DOHH2 (cell line): ENCODE data around the gene DENND1A.

Experiments
- H3F3A ChIP-seq: fragments of 200-600 bp; sonication (generic), shearing (Covaris generic); 2 replicates; pipeline ENCODE4 v1.6.0; 2016; ENCODE audit warnings: antibody characterized with exemption, mild to moderate bottlenecking; ENCODE audit not compliant: control insufficient read depth, insufficient read depth
- H3K27ac ChIP-seq: fragments of 200-600 bp; sonication (generic); 2 replicates; pipeline ENCODE4 v1.5.1; 2014; ENCODE audit warnings: low read depth, mild to moderate bottlenecking, low read length, moderate library complexity
- H3K27me3 ChIP-seq: fragments of 200-600 bp; sonication (generic); 2 replicates; pipeline ENCODE4 v1.6.1; 2014; ENCODE audit warnings: mild to moderate bottlenecking, low read length, mixed read lengths; ENCODE audit not compliant: control insufficient read depth
- H3K36me3 ChIP-seq: fragments of 200-600 bp; sonication (generic); 2 replicates; pipeline ENCODE4 v1.6.1; 2014; ENCODE audit warnings: mild to moderate bottlenecking, low read length, moderate library complexity, mixed read lengths; ENCODE audit not compliant: control insufficient read depth
- H3K4me1 ChIP-seq: fragments of 200-600 bp; sonication (generic); 2 replicates; pipeline ENCODE4 v1.6.1; 2014; ENCODE audit warnings: mild to moderate bottlenecking, low read length, mixed read lengths; ENCODE audit not compliant: control insufficient read depth
- H3K4me2 ChIP-seq: fragments of 200-600 bp; sonication (generic); 2 replicates; pipeline ENCODE4 v1.6.0; 2014; ENCODE audit warnings: mild to moderate bottlenecking, low read length, moderate library complexity
- H3K4me3 ChIP-seq: fragments of 200-600 bp; sonication (generic); 2 replicates; pipeline ENCODE4 v1.5.1; 2014; ENCODE audit warnings: mild to moderate bottlenecking, low read length, mixed read lengths
- H3K79me2 ChIP-seq: fragments of 200-600 bp; sonication (generic); 2 replicates; pipeline ENCODE4 v1.6.1; 2014; ENCODE audit warnings: mild to moderate bottlenecking, low read length, mixed read lengths; ENCODE audit not compliant: control insufficient read depth
- H3K9me2 ChIP-seq: fragments of 200-600 bp; sonication (generic); replicated peaks from 2 replicates; pipeline ENCODE4 v1.6.1; 2014; ENCODE audit warnings: mild to moderate bottlenecking, low read length, mixed read lengths; ENCODE audit not compliant: control insufficient read depth
- H3K9me3 ChIP-seq: fragments of 200-600 bp; sonication (generic); 2 replicates; pipeline ENCODE4 v1.6.1; 2014; ENCODE audit warnings: antibody characterized with exemption, low read length, mixed read lengths; ENCODE audit not compliant: control insufficient read depth, insufficient read depth
- H4K20me1 ChIP-seq: fragments of 200-600 bp; sonication (generic); 2 replicates; pipeline ENCODE4 v1.6.0; 2014; ENCODE audit warnings: low read depth, mild to moderate bottlenecking, antibody characterized with exemption, low read length, moderate library complexity; ENCODE audit not compliant: control insufficient read depth, insufficient read depth
- CTCF ChIP-seq: fragments of 200-600 bp; sonication (generic); IDR thresholded peaks from one replicate; pipeline ENCODE4 v1.5.1; 2014; ENCODE audit warnings: antibody characterized with exemption, mild to moderate bottlenecking, low read depth, low read length; ENCODE audit not compliant: poor library complexity, severe bottlenecking
- EZH2phosphoT487 ChIP-seq: fragments of 200-600 bp; sonication (generic); IDR thresholded peaks from 2 replicates; pipeline ENCODE4 v1.6.1; 2017; ENCODE audit warnings: borderline replicate concordance, mild to moderate bottlenecking, antibody characterized with exemption, low read length, moderate library complexity, mixed read lengths

DENND1A gene

GRCh38 chr9:123555646-123556045 lies 374.3 kb downstream of the DENND1A start:
- no peaks in the 10 kb centered on the region for H4K20me1 ChIP-seq
- H3K36me3 ChIP-seq = no peaks in the 10 kb centered on the region
- no peaks in the 10 kb centered on the region for H3K4me1 ChIP-seq
- H3F3A ChIP-seq = no peaks in the 10 kb centered on the region
- H3K9me3 ChIP-seq = no peaks in the 10 kb centered on the region
- no peak overlapping the region for H3K27ac ChIP-seq
- H3K9me2 ChIP-seq = no peaks in the 10 kb centered on the region
- no peaks in the 10 kb centered on the region for H3K27me3 ChIP-seq
- TF ChIP-seq CTCF (no peak), EZH2phosphoT487 (no peak)
- H3K79me2 ChIP-seq = no peaks in the 10 kb centered on the region
- H3K4me3 ChIP-seq = no peak overlapping the region
- no peak overlapping the region for H3K4me2 ChIP-seq

- no peaks in the 10 kb centered on the region for H3F3A ChIP-seq
- H3K79me2 ChIP-seq = no peaks in the 10 kb centered on the region
- H3K4me1 ChIP-seq = peaks cover 4% of the 10 kb centered on the region; the same call in 1 of the 2 replicates
- no peak overlapping the region for H3K4me3 ChIP-seq
- no peak overlapping the region for H3K4me2 ChIP-seq
- no peaks in the 10 kb centered on the region for H3K27me3 ChIP-seq
- H3K36me3 ChIP-seq = no peaks in the 10 kb centered on the region
- no peaks in the 10 kb centered on the region for H4K20me1 ChIP-seq
- H3K9me3 ChIP-seq = no peaks in the 10 kb centered on the region
- H3K9me2 ChIP-seq = no peaks in the 10 kb centered on the region
- H3K27ac ChIP-seq = no peak overlapping the region
- no peak for TF ChIP-seq CTCF
- no peak for TF ChIP-seq EZH2phosphoT487
Measured at GRCh38 chr9:123552530-123552929, 377.4 kb downstream of the DENND1A start.

GRCh38 chr9:123551734-123552133 lies 378.2 kb downstream of the DENND1A start:
- TF ChIP-seq CTCF (no peak), EZH2phosphoT487 (no peak)
- Histone ChIP-seq H3K27me3 (no peaks in the 10 kb centered on the region), H3K27ac (no peak overlapping the region), H3K4me2 (no peak overlapping the region), H3K36me3 (no peaks in the 10 kb centered on the region), H3K4me3 (no peak overlapping the region), H3K9me2 (no peaks in the 10 kb centered on the region), H3F3A (no peaks in the 10 kb centered on the region), H4K20me1 (no peaks in the 10 kb centered on the region), H3K4me1 (peaks cover 4% of the 10 kb centered on the region; the same call in 1 of the 2 replicates), H3K79me2 (no peaks in the 10 kb centered on the region), H3K9me3 (no peaks in the 10 kb centered on the region)

DNA sequence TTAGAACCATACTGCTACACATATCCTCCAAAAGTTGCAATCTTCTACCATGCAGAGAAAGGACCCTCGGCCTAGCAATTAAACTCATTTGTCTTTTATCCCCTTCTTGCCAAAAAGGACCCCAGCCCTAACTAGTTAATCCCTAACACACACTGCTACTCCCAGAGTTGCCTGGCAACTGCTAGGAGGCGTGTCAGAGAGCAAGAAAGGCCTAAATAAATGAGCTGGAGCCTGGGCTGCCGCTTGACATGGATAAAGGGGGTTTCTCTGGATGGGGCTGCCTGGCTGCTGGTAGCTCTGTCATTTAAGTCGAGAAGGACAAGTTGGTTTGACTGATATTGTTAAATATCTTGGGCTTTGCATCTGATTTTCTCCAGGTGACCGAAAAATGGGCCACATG lies 379.1 kb downstream of the DENND1A start:
- Histone ChIP-seq H3K4me1 (peaks cover 4% of the 10 kb centered on the region; the same call in 1 of the 2 replicates), H3K9me3 (no peaks in the 10 kb centered on the region), H3K27me3 (no peaks in the 10 kb centered on the region), H3K9me2 (no peaks in the 10 kb centered on the region), H3K4me2 (no peak overlapping the region), H3K36me3 (no peaks in the 10 kb centered on the region), H4K20me1 (no peaks in the 10 kb centered on the region), H3K79me2 (no peaks in the 10 kb centered on the region), H3K27ac (no peak overlapping the region), H3K4me3 (no peak overlapping the region), H3F3A (no peaks in the 10 kb centered on the region)
- no peak for TF ChIP-seq EZH2phosphoT487
- no peak for TF ChIP-seq CTCF
